ENCODE data around the gene CLEC4G. TPM values are rescaled to one million over a fixed set of nuclear protein-coding genes. Genes with fewer than 3 reads are reported as not detected.

The CLEC4G gene
- total and polyA plus RNA-seq, 9 of the 15 experiments (the other 6 are each of a cell fraction or from before 2014, with no cell fraction given) = not detected

DNA sequence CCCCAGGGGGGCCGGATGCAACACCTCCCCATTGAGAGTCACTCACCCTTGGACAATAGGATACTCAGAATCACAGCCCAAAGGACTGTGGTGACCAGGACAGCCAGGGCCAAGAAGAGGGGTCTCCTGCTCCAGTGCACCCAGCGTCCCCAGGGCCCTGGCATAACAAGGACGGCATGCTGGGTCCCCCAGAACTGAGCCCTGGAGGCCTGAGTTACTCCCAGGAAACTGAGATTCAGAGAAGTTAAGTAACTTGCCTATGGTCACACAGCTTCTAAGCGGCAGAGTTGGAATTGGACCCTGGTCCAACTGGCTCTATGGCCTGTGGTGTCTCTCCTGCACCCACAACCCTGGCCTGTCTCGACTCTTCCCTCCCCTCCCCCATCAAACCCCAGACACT, 295 bp downstream of the CLEC4G start (continued):
- TF ChIP-seq ZFP36 (IDR thresholded peaks at IDR 0.05; ENCODE audit: low read depth, low read length, partially characterized antibody) = peak; percentile 39
- TF ChIP-seq GTF2F1 (IDR thresholded peaks at IDR 0.05; ENCODE audit: low read depth, low read length) = no peak
- TF ChIP-seq, protein P1, sequence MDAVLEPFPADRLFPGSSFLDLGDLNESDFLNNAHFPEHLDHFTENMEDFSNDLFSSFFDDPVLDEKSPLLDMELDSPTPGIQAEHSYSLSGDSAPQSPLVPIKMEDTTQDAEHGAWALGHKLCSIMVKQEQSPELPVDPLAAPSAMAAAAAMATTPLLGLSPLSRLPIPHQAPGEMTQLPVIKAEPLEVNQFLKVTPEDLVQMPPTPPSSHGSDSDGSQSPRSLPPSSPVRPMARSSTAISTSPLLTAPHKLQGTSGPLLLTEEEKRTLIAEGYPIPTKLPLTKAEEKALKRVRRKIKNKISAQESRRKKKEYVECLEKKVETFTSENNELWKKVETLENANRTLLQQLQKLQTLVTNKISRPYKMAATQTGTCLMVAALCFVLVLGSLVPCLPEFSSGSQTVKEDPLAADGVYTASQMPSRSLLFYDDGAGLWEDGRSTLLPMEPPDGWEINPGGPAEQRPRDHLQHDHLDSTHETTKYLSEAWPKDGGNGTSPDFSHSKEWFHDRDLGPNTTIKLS (IDR thresholded peaks at IDR 0.05; ENCODE audit: borderline replicate concordance, low read depth) = no peak
- TF ChIP-seq POLR2H (tag; IDR thresholded peaks at IDR 0.05; ENCODE audit: low read depth) = no peak
- no peak for TF ChIP-seq RB1 (IDR thresholded peaks at IDR 0.05; ENCODE audit: low read depth)
- no peak for TF ChIP-seq SAP30 (IDR thresholded peaks at IDR 0.05; ENCODE audit: borderline replicate concordance, insufficient read depth, low read depth, low read length, poor library complexity, severe bottlenecking)
- TF ChIP-seq ZKSCAN8 (CRISPR knock-in tag; IDR thresholded peaks at IDR 0.05) = no peak
- no peak for TF ChIP-seq SIRT6 (IDR thresholded peaks at IDR 0.05; ENCODE audit: low read depth, low read length)
- no peak for TF ChIP-seq XRCC5 (IDR thresholded peaks at IDR 0.05; ENCODE audit: low read depth, low read length)
- no peak for TF ChIP-seq ZNF175 (CRISPR knock-in tag; IDR thresholded peaks at IDR 0.05; ENCODE audit: low read depth)
- no peak for TF ChIP-seq ETS2 (tag; IDR thresholded peaks at IDR 0.05; ENCODE audit: borderline replicate concordance, poor library complexity, severe bottlenecking)
- TF ChIP-seq BCOR (IDR thresholded peaks at IDR 0.05) = 0 out of 2 replicates have a peak, but pooled peaks have one; percentile 14
- peak; percentile 60 for TF ChIP-seq RBM25 (IDR thresholded peaks at IDR 0.05; ENCODE audit: low read depth, low read length, severe bottlenecking)
